ENCODE data around the gene CBY2. TPM values are rescaled to one million over a fixed set of nuclear protein-coding genes. Genes with fewer than 3 reads are reported as not detected.

Gene CBY2
- total RNA-seq, 1 donor from 2014 or later, result not detected

DNA sequence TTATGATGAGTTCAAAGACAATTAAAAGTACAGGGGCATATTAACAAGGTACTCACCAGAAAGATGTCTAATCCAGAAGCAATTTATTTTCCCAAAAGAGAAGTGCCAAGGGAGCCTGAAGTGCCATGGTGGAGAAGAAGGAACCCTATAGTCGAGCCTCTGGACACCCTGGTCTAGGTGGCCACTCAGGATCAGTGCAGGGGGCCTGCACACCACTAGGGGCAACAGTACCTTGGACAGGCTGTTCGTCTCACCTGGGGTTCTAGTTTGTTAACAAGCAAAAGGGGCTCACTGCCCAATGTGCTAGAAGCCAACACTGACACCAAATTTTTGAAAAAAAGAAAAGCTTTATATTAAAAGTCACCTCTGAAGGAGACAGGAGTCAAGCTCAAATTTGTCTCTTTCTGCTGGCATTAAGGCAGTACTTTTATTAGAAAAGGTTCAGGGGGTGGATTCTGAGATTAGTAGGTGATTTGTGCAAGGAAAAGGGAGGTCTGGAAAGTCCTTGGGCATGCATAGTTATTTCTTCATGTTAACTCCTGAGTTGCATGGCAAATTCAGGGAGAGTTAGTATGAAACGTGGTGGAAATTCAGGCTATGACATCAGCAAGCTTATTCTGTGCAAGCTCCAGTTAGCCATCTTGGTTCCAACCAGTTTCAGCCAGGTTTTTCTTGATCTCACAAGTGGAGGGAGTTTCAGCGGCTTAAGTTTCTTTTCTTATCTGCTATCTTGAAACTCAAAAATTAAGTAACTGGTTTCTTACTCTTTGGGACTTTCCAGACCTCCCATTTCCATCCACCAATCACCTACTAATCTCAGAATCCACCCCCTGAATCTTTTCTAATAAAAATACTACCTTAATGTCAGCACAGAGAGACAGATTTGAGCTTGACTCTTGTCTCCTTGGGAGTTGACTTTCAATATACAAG lies 884 bp upstream of the CBY2 start:
- peaks cover 5% of the 10 kb centered on the region for H3K4me1 Mint-ChIP-seq (ENCODE audit: unreplicated experiment)
- TF ChIP-seq, protein P1, sequence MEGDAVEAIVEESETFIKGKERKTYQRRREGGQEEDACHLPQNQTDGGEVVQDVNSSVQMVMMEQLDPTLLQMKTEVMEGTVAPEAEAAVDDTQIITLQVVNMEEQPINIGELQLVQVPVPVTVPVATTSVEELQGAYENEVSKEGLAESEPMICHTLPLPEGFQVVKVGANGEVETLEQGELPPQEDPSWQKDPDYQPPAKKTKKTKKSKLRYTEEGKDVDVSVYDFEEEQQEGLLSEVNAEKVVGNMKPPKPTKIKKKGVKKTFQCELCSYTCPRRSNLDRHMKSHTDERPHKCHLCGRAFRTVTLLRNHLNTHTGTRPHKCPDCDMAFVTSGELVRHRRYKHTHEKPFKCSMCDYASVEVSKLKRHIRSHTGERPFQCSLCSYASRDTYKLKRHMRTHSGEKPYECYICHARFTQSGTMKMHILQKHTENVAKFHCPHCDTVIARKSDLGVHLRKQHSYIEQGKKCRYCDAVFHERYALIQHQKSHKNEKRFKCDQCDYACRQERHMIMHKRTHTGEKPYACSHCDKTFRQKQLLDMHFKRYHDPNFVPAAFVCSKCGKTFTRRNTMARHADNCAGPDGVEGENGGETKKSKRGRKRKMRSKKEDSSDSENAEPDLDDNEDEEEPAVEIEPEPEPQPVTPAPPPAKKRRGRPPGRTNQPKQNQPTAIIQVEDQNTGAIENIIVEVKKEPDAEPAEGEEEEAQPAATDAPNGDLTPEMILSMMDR (IDR thresholded peaks at IDR 0.05; ENCODE audit: unreplicated experiment), result peak; percentile 15
- no peak for DNase-seq (ENCODE audit: low spot score)
- H3K36me3 Mint-ChIP-seq (ENCODE audit: low read depth, unreplicated experiment), result no peaks in the 10 kb centered on the region
- no peak overlapping the region for H3K4me3 Mint-ChIP-seq (ENCODE audit: unreplicated experiment)
- H3K27ac Mint-ChIP-seq (ENCODE audit: unreplicated experiment), result no peak overlapping the region
- no peaks in the 10 kb centered on the region for H3K27me3 Mint-ChIP-seq (ENCODE audit: unreplicated experiment)
- no peaks in the 10 kb centered on the region for H3K9me3 Mint-ChIP-seq (ENCODE audit: unreplicated experiment)

DNA sequence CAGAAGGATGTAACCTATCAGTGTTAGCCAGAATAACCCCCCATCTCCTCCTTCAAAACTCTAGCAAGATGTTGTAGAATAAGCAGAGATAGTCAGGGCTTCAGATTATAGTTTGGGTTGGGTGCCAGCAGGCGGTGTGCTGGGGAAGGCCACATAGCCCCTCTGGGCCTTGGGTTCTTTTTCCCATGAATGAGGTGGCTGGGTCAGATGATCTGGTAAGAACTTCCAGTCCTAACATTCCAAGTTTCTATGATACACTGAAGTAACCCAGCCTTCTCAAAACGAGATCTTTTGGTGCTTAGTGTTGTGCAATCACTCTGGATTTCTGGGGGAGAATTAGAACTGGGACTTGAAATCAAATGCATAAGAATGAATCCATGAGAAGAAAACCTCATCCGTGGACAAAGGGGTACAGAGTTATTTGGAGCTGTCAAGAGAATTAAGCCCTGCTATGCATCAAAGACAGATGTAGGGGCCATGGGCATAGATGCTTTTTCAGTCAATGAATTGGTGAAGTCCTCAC lies 810 bp downstream of the CBY2 start:
- Mint-ChIP-seq H3K27ac (ENCODE audit: unreplicated experiment) (no peak overlapping the region), H3K9me3 (ENCODE audit: unreplicated experiment) (no peaks in the 10 kb centered on the region), H3K4me1 (ENCODE audit: unreplicated experiment) (peaks cover 5% of the 10 kb centered on the region), H3K36me3 (ENCODE audit: low read depth, unreplicated experiment) (no peaks in the 10 kb centered on the region), H3K4me3 (ENCODE audit: unreplicated experiment) (no peak overlapping the region), H3K27me3 (ENCODE audit: unreplicated experiment) (no peaks in the 10 kb centered on the region)
- DNase-seq (ENCODE audit: low spot score), result no peak
- TF ChIP-seq, protein P1 (IDR thresholded peaks at IDR 0.05; ENCODE audit: unreplicated experiment), result no peak

DNA sequence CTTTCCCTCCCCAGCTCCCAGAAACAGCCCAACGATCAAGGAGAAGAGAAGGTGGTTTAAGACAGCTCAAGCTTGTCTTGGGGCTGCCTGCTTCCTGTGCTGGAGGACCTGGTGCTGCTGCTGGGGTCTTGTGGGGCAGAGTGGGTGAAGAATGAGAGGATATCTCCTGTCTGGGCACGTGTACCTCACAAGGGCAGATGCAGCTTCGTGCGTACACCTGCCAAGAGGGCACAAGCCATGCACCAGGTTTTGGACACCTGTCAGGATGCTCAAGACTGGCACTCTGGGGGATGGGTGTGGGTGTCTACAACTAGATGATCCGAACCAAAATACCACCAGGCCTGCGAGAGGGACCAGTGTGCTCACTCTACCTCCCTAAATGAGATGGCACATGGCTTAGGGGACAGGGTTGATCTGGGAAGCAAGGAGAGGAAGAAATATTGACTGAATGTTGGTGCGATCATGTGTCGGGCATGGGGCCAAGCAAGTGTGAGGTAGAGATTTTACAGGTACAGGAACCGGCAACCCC lies 2.2 kb downstream of the CBY2 start:
- H3K4me1 Mint-ChIP-seq (ENCODE audit: unreplicated experiment), result peaks cover 5% of the 10 kb centered on the region
- DNase-seq (ENCODE audit: low spot score), result no peak
- H3K4me3 Mint-ChIP-seq (ENCODE audit: unreplicated experiment), result no peak overlapping the region
- no peaks in the 10 kb centered on the region for H3K36me3 Mint-ChIP-seq (ENCODE audit: low read depth, unreplicated experiment)
- no peaks in the 10 kb centered on the region for H3K9me3 Mint-ChIP-seq (ENCODE audit: unreplicated experiment)
- H3K27me3 Mint-ChIP-seq (ENCODE audit: unreplicated experiment), result no peaks in the 10 kb centered on the region
- TF ChIP-seq, protein P1 (IDR thresholded peaks at IDR 0.05; ENCODE audit: unreplicated experiment), result no peak
- no peak overlapping the region for H3K27ac Mint-ChIP-seq (ENCODE audit: unreplicated experiment)

DNA sequence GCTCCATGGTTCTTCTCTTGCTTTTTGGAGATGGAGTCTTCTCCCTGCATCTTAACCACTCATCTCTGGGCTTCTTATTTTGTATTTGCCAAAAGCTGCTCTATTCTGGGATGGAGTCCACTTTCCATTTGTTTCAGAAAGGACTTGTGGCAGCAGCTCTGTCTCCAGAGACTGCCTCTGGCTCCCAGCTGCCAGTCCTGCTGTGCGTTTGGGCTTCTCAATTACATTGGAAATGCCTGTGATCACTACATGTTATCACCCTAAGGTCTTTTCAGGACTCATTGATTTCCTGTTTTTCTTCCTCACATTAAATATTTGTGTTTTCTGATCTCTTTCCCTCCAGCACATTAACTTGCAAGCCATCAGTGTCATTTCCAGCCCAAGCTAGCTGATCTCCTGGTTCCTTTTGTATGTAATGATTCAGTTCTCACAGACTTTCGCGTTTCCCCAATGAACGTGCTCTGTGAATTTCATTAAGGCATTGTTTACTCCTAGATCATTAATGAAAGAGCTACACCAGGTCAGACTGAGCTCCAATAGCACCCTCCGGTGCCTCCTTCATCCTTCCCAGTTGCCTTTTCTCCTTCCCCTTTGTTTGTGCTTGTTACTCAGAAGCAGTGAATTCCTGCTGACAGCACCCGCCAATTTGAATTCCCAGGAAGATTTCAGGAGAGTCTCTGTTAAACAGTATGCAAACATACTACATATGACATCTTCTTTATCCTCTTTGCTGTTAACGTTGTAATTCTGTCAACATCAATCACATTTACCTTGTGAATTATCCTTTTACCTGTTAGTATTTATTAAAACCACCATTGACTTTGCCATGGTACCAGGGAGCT lies 3.0 kb downstream of the CBY2 start:
- TF ChIP-seq, protein P1 (IDR thresholded peaks at IDR 0.05; ENCODE audit: unreplicated experiment), result no peak
- Mint-ChIP-seq H3K4me3 (ENCODE audit: unreplicated experiment) (no peak overlapping the region), H3K36me3 (ENCODE audit: low read depth, unreplicated experiment) (no peaks in the 10 kb centered on the region), H3K27ac (ENCODE audit: unreplicated experiment) (no peak overlapping the region), H3K4me1 (ENCODE audit: unreplicated experiment) (peaks cover 5% of the 10 kb centered on the region), H3K9me3 (ENCODE audit: unreplicated experiment) (no peaks in the 10 kb centered on the region), H3K27me3 (ENCODE audit: unreplicated experiment) (no peaks in the 10 kb centered on the region)
- DNase-seq (ENCODE audit: low spot score), result no peak
